K562 (cell line): ENCODE results near the gene ENO3. TPM values are rescaled to one million over a fixed set of nuclear protein-coding genes. Genes with fewer than 3 reads are reported as not detected.

Experiments used
- ARID2 ChIP-seq: fragments of 450-650 bp; IDR thresholded peaks from 2 replicates; pipeline ENCODE4 v1.6.1; 2017; ENCODE audit warnings: antibody characterized with exemption, mild to moderate bottlenecking
- ETV6 ChIP-seq, 3 experiments: fragments of 150-350 bp in 1 of 3; sonication (generic) in 1 of 3; formaldehyde crosslinking in 1 of 3; IDR thresholded peaks; 2 replicates each; pipeline versions ENCODE4 v1.6.1 to v1.8.0; 2014 to 2022; ENCODE audit warnings: borderline replicate concordance in 2 of 3, low read depth in 2 of 3, antibody characterized with exemption in 1 of 3, low read length in 1 of 3, mild to moderate bottlenecking in 1 of 3, missing genetic modification reagents in 1 of 3
- FOXP1 ChIP-seq: sonication (generic); formaldehyde crosslinking; IDR thresholded peaks from 2 replicates; pipeline ENCODE4 v1.8.0; 2022; ENCODE audit warnings: mild to moderate bottlenecking, missing genetic modification reagents
- MCM7 ChIP-seq, 2 experiments: fragments of 450-650 bp; IDR thresholded peaks; 2 replicates each; pipeline ENCODE4 v1.6.1; 2016 to 2018
- POLR2B ChIP-seq: fragments of 450-650 bp; IDR thresholded peaks from 2 replicates; pipeline ENCODE4 v1.6.1; 2018; ENCODE audit warnings: low read depth; ENCODE audit not compliant: partially characterized antibody
- SIN3A ChIP-seq, 2 experiments: fragments of 150-350 bp in 1 of 2; IDR thresholded peaks; 2 replicates each; pipeline ENCODE4 v1.6.1; 2011 to 2016; ENCODE audit warnings: borderline replicate concordance in 2 of 2, low read depth in 2 of 2, low read length in 2 of 2, mild to moderate bottlenecking in 2 of 2, moderate library complexity in 2 of 2; ENCODE audit not compliant: control insufficient read depth in 1 of 2
- SNRNP70 ChIP-seq: fragments of 200-400 bp; formaldehyde crosslinking; optimal IDR thresholded peaks from 2 replicates; pipeline ENCODE3; 2017; ENCODE audit warnings: low read depth, low read length
- SREBF2 ChIP-seq: sonication (generic); formaldehyde crosslinking; IDR thresholded peaks from 2 replicates; pipeline ENCODE4 v1.4.0; 2020; ENCODE audit warnings: mild to moderate bottlenecking, missing genetic modification reagents
- STAG1 ChIP-seq: sonication (generic); formaldehyde crosslinking; IDR thresholded peaks from 2 replicates; pipeline ENCODE4 v1.5.0; 2020; ENCODE audit warnings: missing genetic modification reagents, borderline replicate concordance
- THRAP3 ChIP-seq: fragments of 450-650 bp; IDR thresholded peaks from 2 replicates; pipeline ENCODE4 v1.6.1; 2016; ENCODE audit warnings: mild to moderate bottlenecking, inconsistent platforms, borderline replicate concordance
- ZNF507 ChIP-seq: conservative IDR thresholded peaks from 2 replicates; pipeline ENCODE4 v1.6.1; 2017; ENCODE audit warnings: missing genetic modification characterization, missing compliant biosample characterization
- polyA plus RNA-seq, 8 experiments: library from polyadenylated mRNA; depleted of rRNA in 4 of 8; stranded (reverse) in 5 of 8; unstranded in 3 of 8; fragments of >200 nt; fragmentation: Nextera tagmentation in 2 of 8; fragmentation: Illumina TruSeq in 1 of 8; extraction: Ambion mirVana in 2 of 8; extraction: Trizol in 1 of 8; gene quantifications; 2 replicates each; pipeline versions ENCODE4 v1.2.1 to v1.2.3, GENCODE V29; 2011 to 2014; ENCODE audit warnings: inconsistent platforms in 1 of 8, missing spikeins in 1 of 8
- total RNA-seq, 7 experiments: library from RNA; depleted of rRNA in 6 of 7; stranded (reverse); fragments of >200 nt in 6 of 7; fragmentation: Illumina TruSeq in 2 of 7; extraction: Trizol in 2 of 7; gene quantifications; 2 replicates each; pipeline versions ENCODE4 v1.2.1 to v1.2.3, GENCODE V29; 2011 to 2021; ENCODE audit warnings: low replicate concordance in 1 of 7
- TF ChIP-seq, protein P1 (sequence below), 2 experiments: fragments of 450-650 bp; IDR thresholded peaks; 2 replicates each; pipeline ENCODE4 v1.6.1; 2016; ENCODE audit warnings: mild to moderate bottlenecking in 2 of 2, borderline replicate concordance in 1 of 2, low read depth in 1 of 2, moderate library complexity in 1 of 2
- TF ChIP-seq, protein P2 (sequence below), 2 experiments: IDR thresholded peaks; 2 replicates each; pipeline ENCODE4 v1.6.1; 2012; ENCODE audit warnings: improper control_type of control experiment in 2 of 2, low read depth in 2 of 2, low read length in 2 of 2, borderline replicate concordance in 1 of 2
- TF ChIP-seq, protein P3 (sequence below): sonication (generic); formaldehyde crosslinking; IDR thresholded peaks from 2 replicates; pipeline ENCODE4 v1.8.1; 2023; ENCODE audit warnings: mild to moderate bottlenecking, missing genetic modification reagents, moderate library complexity

ENO3 gene
- total and polyA plus RNA-seq, 9 of the 15 experiments (the other 6 are each of a cell fraction or from before 2014, with no cell fraction given), result 5.7 to 17.2 (median 9.9) TPM

DNA sequence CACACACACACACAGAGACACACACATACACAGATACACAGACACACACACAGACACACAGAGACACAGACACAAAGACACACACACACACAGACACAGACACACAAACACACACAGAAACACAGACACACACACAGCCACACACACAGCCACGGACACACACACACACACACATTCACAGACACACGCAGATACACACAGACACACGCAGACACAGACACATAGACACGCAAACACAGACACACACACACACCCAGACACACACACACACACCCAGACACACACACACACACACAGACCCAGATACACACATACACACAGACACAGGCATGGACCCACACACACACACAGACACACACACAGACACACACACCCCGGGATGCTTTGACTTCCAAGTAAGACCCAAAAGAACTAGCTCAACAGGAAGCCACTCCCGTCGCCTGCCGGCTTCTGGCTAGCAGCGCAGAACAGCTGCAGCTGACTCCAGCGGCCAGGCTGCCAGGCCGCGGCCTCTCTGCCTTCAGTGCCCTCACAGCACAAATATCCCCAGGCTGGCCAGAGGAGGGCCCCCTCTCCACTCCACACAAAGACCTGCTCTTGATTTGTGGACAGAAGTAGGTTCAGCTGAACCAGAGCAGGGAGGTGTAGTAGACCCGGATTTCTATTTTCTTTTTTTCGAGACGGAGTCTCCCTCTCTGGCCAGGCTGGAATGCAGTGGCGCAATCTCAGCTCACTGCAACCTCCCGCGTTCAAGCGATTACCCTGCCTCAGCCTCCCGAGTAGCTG lies 42.0 kb upstream of the ENO3 start (continued):
- TF ChIP-seq FOXP1 (no peak), THRAP3 (0 out of 2 replicates have a peak, but pooled peaks have one; percentile 49), SIN3A (IDR thresholded peaks at IDR 0.05; ENCODE audit: borderline replicate concordance in 2 of 2, control insufficient read depth in 1 of 2, low read depth in 2 of 2, low read length in 2 of 2) (no peak), ARID2 (0 out of 2 replicates have a peak, but pooled peaks have one; percentile 15), SNRNP70 (no peak), STAG1 (CRISPR knock-in tag) (peak; percentile 32; the same call in 1 of the 2 replicates), ETV6 (IDR thresholded peaks at IDR 0.05; ENCODE audit: borderline replicate concordance in 1 of 2, low read depth in 2 of 2, low read length in 1 of 2) (no peak), ETV6 (CRISPR knock-in tag; IDR thresholded peaks at IDR 0.05; ENCODE audit: borderline replicate concordance) (no peak), MCM7 (IDR thresholded peaks at IDR 0.05) (peak in 1 of 2 experiments; percentile 68; a peak in 1 of 4 replicates), ZNF507 (tag) (no peak), POLR2B (peak; percentile 46), SREBF2 (CRISPR knock-in tag) (no peak)
- TF ChIP-seq, protein P1, sequence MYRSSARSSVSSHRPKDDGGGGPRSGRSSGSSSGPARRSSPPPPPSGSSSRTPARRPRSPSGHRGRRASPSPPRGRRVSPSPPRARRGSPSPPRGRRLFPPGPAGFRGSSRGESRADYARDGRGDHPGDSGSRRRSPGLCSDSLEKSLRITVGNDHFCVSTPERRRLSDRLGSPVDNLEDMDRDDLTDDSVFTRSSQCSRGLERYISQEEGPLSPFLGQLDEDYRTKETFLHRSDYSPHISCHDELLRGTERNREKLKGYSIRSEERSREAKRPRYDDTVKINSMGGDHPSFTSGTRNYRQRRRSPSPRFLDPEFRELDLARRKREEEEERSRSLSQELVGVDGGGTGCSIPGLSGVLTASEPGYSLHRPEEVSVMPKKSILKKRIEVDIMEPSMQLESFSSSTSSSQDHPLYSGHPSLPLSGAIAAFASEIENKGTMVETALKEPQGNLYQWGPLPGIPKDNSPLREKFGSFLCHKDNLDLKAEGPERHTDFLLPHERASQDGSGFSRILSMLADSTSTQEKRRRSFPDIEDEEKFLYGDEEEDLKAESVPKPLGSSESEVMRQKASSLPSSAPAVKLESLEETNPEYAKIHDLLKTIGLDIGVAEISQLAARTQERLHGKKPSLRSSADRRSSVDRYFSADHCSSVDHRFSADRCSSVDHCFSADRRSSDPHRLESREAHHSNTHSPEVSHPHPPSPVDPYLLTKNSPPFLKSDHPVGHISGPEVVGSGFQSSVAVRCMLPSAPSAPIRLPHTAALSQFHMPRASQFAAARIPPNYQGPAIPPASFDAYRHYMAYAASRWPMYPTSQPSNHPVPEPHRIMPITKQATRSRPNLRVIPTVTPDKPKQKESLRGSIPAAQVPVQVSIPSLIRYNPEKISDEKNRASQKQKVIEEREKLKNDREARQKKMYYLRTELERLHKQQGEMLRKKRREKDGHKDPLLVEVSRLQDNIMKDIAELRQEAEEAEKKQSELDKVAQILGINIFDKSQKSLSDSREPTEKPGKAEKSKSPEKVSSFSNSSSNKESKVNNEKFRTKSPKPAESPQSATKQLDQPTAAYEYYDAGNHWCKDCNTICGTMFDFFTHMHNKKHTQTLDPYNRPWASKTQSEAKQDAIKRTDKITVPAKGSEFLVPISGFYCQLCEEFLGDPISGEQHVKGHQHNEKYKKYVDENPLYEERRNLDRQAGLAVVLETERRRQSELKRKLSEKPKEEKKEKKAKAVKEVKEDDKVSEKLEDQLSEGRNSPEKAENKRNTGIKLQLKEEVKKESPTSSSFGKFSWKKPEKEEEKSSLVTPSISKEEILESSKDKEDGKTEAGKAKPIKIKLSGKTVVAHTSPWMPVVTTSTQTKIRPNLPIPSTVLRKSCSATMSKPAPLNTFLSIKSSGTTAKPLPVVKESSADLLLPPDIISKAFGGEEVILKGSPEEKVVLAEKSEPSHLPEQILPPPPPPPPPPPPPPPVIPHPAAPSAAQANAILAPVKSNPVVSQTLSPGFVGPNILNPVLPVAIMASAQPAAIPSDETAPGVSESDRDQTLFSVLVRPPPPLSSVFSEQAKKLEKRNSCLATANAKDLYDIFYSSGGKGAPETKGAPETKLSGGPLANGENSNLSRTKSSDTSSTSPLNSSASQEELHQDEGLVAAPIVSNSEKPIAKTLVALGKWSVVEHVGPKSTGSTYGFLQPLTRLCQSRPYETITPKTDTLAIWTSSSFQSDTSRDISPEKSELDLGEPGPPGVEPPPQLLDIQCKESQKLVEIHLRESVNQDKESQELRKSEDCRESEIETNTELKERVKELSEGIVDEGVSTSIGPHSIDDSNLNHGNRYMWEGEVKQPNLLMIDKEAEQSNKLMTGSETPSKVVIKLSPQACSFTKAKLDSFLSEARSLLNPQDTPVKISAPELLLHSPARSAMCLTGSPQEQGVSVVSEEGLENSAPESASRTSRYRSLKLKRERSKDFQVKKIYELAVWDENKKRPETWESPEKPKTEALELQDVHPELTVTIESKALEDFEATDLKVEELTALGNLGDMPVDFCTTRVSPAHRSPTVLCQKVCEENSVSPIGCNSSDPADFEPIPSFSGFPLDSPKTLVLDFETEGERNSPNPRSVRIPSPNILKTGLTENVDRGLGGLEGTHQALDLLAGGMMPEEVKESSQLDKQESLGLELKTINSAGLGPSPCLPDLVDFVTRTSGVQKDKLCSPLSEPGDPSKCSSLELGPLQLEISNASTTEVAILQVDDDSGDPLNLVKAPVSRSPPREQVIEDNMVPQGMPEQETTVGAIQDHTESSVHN (IDR thresholded peaks at IDR 0.05; ENCODE audit: borderline replicate concordance in 1 of 2, low read depth in 1 of 2), result no peak
- TF ChIP-seq, protein P2, sequence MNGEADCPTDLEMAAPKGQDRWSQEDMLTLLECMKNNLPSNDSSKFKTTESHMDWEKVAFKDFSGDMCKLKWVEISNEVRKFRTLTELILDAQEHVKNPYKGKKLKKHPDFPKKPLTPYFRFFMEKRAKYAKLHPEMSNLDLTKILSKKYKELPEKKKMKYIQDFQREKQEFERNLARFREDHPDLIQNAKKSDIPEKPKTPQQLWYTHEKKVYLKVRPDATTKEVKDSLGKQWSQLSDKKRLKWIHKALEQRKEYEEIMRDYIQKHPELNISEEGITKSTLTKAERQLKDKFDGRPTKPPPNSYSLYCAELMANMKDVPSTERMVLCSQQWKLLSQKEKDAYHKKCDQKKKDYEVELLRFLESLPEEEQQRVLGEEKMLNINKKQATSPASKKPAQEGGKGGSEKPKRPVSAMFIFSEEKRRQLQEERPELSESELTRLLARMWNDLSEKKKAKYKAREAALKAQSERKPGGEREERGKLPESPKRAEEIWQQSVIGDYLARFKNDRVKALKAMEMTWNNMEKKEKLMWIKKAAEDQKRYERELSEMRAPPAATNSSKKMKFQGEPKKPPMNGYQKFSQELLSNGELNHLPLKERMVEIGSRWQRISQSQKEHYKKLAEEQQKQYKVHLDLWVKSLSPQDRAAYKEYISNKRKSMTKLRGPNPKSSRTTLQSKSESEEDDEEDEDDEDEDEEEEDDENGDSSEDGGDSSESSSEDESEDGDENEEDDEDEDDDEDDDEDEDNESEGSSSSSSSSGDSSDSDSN (IDR thresholded peaks at IDR 0.05; ENCODE audit: borderline replicate concordance in 1 of 2, low read depth in 2 of 2, low read length in 2 of 2), result no peak
- TF ChIP-seq, protein P3, sequence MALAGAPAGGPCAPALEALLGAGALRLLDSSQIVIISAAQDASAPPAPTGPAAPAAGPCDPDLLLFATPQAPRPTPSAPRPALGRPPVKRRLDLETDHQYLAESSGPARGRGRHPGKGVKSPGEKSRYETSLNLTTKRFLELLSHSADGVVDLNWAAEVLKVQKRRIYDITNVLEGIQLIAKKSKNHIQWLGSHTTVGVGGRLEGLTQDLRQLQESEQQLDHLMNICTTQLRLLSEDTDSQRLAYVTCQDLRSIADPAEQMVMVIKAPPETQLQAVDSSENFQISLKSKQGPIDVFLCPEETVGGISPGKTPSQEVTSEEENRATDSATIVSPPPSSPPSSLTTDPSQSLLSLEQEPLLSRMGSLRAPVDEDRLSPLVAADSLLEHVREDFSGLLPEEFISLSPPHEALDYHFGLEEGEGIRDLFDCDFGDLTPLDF (CRISPR knock-in tag), result no peak
